Mesendoderm (in vitro differentiated cells): ENCODE data around the gene NXN.

Experiments
- DNase-seq: peaks from one replicate; pipeline ENCODE4 v3.0.0; 2013
- H2AK5ac ChIP-seq: 2 replicates; pipeline ENCODE4 v1.6.1; 2013; ENCODE audit warnings: low read length, inconsistent platforms
- H2BK120ac ChIP-seq: 2 replicates; pipeline ENCODE4 v1.6.1; 2013; ENCODE audit warnings: low read depth, mild to moderate bottlenecking, low read length, moderate library complexity, mixed read lengths
- H2BK15ac ChIP-seq: replicated peaks from 2 replicates; pipeline ENCODE4 v1.6.1; 2013; ENCODE audit warnings: low read depth, mild to moderate bottlenecking, moderate library complexity
- H2BK5ac ChIP-seq: 2 replicates; pipeline ENCODE4 v1.6.1; 2013; ENCODE audit warnings: low read length, inconsistent platforms
- H3K18ac ChIP-seq: 2 replicates; pipeline ENCODE4 v1.6.1; 2013; ENCODE audit warnings: mild to moderate bottlenecking, low read length, mixed read lengths
- H3K23ac ChIP-seq: one replicate; pipeline ENCODE4 v1.6.1; 2013; ENCODE audit warnings: low read length
- H3K27ac ChIP-seq: 2 replicates; pipeline ENCODE4 v1.5.1; 2013; ENCODE audit warnings: low read depth, mild to moderate bottlenecking, inconsistent platforms, low read length, moderate library complexity
- H3K27me3 ChIP-seq: 2 replicates; pipeline ENCODE4 v1.6.1; 2013; ENCODE audit warnings: low read length, control low read depth, mild to moderate bottlenecking, inconsistent platforms; ENCODE audit not compliant: insufficient read depth, poor library complexity
- H3K36me3 ChIP-seq: 2 replicates; pipeline ENCODE4 v1.6.1; 2013; ENCODE audit warnings: low read length, inconsistent platforms; ENCODE audit not compliant: control insufficient read depth, insufficient read depth
- H3K4ac ChIP-seq: one replicate; pipeline ENCODE4 v1.6.1; 2013; ENCODE audit warnings: low read depth, mild to moderate bottlenecking, low read length, moderate library complexity
- H3K4me1 ChIP-seq: 2 replicates; pipeline ENCODE4 v1.6.1; 2013; ENCODE audit warnings: low read depth, low read length, inconsistent platforms; ENCODE audit not compliant: control insufficient read depth
- H3K4me2 ChIP-seq: 2 replicates; pipeline ENCODE4 v1.6.1; 2013; ENCODE audit warnings: low read length
- H3K4me3 ChIP-seq: 2 replicates; pipeline ENCODE4 v1.5.1; 2013; ENCODE audit warnings: mild to moderate bottlenecking, low read length
- H3K56ac ChIP-seq: one replicate; pipeline ENCODE4 v1.6.1; 2013; ENCODE audit warnings: low read length
- H3K79me1 ChIP-seq: 2 replicates; pipeline ENCODE4 v1.6.1; 2013; ENCODE audit warnings: low read length, inconsistent platforms
- H3K79me2 ChIP-seq: 2 replicates; pipeline ENCODE4 v1.6.1; 2013; ENCODE audit warnings: mild to moderate bottlenecking, low read length; ENCODE audit not compliant: control insufficient read depth, insufficient read depth
- H3K9ac ChIP-seq: 2 replicates; pipeline ENCODE4 v1.6.1; 2013; ENCODE audit warnings: low read length, inconsistent platforms
- H4K5ac ChIP-seq: one replicate; pipeline ENCODE4 v1.6.1; 2013; ENCODE audit warnings: low read length
- H4K8ac ChIP-seq: one replicate; pipeline ENCODE4 v1.6.1; 2013; ENCODE audit warnings: low read depth, mild to moderate bottlenecking, control low read depth, low read length, moderate library complexity
- WGBS: extraction: QIAGEN DNeasy Blood & Tissue Kit; methylation state at CpG from one replicate; pipeline ENCODE4 v1.1.7; 2013; ENCODE audit warnings: low lambda C conversion rate, missing lambda C conversion rate; ENCODE audit not compliant: insufficient coverage; ENCODE audit errors: extremely low coverage; 5-methylcytosine and 5-hydroxymethylcytosine counted together

The NXN gene

DNA sequence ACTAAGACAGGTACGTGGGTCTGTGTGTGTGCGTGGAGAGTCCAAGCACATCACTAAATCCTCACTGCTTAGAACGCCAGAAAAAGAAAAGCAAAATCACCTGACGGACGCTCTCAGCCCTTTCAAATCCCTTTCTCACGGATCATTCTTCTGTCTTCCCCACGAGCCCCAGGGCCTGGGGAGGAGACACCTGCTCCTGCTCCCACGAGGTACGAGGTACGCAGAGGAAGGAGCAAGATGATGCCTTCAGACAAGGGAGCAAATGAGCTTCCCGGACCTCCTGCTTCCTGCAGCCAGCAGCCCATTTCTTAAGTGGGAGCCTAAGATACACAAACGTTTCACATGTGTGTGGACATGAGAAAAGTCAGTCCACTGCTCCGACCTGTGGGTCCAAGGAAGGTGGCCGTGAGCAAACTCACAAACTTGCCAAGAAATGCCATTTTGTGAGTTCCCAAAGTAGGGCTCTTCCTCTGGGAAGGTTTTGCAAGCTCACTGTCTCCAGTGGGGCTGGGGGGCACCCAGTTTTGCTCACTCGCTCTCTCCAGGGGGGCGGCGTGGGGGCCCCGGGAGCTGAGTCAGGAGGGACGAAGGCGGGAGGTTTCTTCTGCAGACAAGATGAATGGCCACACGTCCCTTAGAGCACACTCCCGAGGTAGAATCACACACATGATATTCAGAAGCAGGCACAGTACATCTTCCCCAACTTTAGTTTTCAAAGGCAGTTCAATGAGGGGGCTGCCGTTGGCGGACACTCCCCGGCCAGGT lies 129.3 kb downstream of the NXN start:
- peaks cover 54% of the 10 kb centered on the region for H3K79me2 ChIP-seq
- no peak overlapping the region for H2BK120ac ChIP-seq
- H3K79me1 ChIP-seq = peaks cover 44% of the 10 kb centered on the region
- no peak overlapping the region for H2AK5ac ChIP-seq
- H3K18ac ChIP-seq = no peak overlapping the region
- H3K4ac ChIP-seq = no peak overlapping the region
- no peak overlapping the region for H2BK15ac ChIP-seq
- no CpG with 5 or more reads among the region's 25 CpGs for WGBS
- H4K8ac ChIP-seq = no peak overlapping the region
- H3K4me1 ChIP-seq = peaks cover 15% of the 10 kb centered on the region
- H4K5ac ChIP-seq = no peak overlapping the region
- DNase-seq = no peak
- H3K4me3 ChIP-seq = no peak overlapping the region
- H3K23ac ChIP-seq = no peak overlapping the region
- no peak overlapping the region for H3K9ac ChIP-seq
- H2BK5ac ChIP-seq = no peak overlapping the region
- no peak overlapping the region for H3K56ac ChIP-seq
- no peak overlapping the region for H3K27ac ChIP-seq
- no peaks in the 10 kb centered on the region for H3K27me3 ChIP-seq
- H3K4me2 ChIP-seq = no peak overlapping the region
- H3K36me3 ChIP-seq = peaks cover 2% of the 10 kb centered on the region

DNA sequence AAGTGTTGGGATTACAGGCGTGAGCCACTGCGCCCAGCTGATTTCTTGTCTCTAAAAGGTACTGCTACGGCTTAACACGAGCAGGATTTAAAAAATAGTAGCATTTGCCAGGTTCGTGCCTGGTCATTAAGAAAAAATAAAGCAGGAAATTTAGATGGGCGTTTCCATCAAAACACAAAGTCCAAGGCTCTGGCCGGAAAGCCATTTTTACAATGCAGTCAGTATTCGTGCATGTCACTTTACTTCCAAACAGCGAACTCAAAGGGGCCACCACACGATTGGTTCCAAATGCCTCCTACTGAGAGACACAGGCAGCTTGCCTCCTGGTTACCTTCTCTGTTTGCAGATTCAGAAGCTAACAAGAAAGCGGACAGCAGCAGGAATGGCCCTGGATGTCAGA lies 131.2 kb downstream of the NXN start:
- no peak overlapping the region for H3K4me2 ChIP-seq
- H3K56ac ChIP-seq = peak overlapping the region; percentile 34
- no peak overlapping the region for H2BK15ac ChIP-seq
- no peak overlapping the region for H2AK5ac ChIP-seq
- peaks cover 2% of the 10 kb centered on the region for H3K36me3 ChIP-seq
- peaks cover 54% of the 10 kb centered on the region for H3K79me1 ChIP-seq
- H4K5ac ChIP-seq = no peak overlapping the region
- no peak overlapping the region for H3K27ac ChIP-seq
- no peak overlapping the region for H3K4me3 ChIP-seq
- H3K9ac ChIP-seq = peak overlapping the region; percentile 19
- no peak overlapping the region for H3K23ac ChIP-seq
- H3K27me3 ChIP-seq = no peaks in the 10 kb centered on the region
- no peak overlapping the region for H2BK120ac ChIP-seq
- DNase-seq = no peak
- no CpG with 5 or more reads among the region's 11 CpGs for WGBS
- H4K8ac ChIP-seq = no peak overlapping the region
- peak overlapping the region; percentile 35 for H2BK5ac ChIP-seq
- peaks cover 68% of the 10 kb centered on the region for H3K79me2 ChIP-seq
- H3K18ac ChIP-seq = no peak overlapping the region
- no peak overlapping the region for H3K4ac ChIP-seq
- peaks cover 15% of the 10 kb centered on the region for H3K4me1 ChIP-seq

DNA sequence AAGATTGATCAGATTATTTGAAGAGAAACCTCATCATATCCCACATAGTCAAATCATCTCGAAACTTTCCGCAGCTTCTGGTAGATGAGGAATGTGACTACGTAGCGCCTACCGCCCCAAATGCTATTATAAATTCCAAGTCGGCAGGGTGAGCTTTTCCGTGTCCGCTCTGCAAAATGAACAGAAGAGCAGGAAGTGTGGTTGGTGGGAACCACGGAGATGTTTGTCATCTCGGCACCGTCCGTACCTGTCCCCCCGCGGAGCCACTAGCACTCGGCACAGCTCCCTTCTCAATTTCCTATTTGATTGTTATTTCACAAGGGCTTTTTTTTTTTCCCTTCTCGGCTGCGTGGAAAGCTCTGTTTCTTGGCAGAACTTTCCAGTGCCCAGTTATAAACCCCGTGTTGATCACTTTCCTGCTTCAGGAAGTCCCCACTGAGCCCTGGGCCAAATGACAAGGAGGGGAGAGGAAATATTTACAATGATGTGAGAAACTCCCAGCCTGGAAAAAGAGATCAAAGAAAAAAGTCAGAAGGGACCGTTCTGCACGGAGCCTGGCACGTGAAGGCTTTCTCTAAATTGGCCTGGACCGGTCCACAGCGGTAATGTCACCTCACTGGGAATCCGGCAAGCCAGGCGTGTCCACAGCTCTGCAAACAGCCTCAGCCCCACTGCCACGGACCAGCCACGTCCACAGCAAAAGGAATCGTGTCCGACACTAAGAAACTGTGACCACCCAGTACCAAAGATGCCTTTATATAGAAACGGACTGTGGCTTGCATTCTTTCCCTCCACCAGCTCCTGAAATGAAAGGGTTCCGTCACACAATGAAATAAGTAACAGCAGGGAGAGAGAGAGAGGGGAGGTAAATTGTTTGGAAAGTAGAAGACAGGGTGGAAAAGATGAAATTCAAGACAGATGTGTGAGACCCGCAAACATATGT lies 132.4 kb downstream of the NXN start:
- Histone ChIP-seq H3K27me3 (no peaks in the 10 kb centered on the region), H3K4me1 (peaks cover 15% of the 10 kb centered on the region), H3K9ac (no peak overlapping the region), H2AK5ac (no peak overlapping the region), H3K4ac (no peak overlapping the region), H3K27ac (no peak overlapping the region), H3K56ac (peak overlapping the region; percentile 15), H3K79me2 (peaks cover 71% of the 10 kb centered on the region), H2BK5ac (no peak overlapping the region), H3K4me3 (no peak overlapping the region), H4K8ac (no peak overlapping the region), H3K4me2 (no peak overlapping the region), H3K18ac (no peak overlapping the region), H2BK120ac (no peak overlapping the region), H3K36me3 (peaks cover 2% of the 10 kb centered on the region), H3K79me1 (peaks cover 55% of the 10 kb centered on the region), H3K23ac (no peak overlapping the region), H2BK15ac (no peak overlapping the region), H4K5ac (no peak overlapping the region)
- no CpG with 5 or more reads among the region's 32 CpGs for WGBS
- no peak for DNase-seq

DNA sequence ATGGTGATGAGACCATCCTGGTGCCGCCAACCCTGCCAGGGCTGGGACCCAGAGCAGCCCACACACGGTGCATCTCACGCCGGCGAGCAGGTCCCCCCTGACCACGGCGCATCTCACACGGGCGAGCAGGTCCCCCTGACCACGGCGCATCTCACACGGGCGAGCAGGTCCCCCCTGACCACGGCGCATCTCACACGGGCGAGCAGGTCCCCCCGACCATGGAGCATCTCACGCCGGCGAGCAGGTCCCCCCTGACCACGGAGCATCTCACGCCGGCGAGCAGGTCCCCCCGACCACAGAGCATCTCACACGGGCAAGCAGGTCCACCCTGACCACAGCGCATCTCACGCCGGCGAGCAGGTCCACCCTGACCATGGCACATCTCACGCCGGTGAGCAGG lies 138.3 kb downstream of the NXN start:
- no CpG with 5 or more reads among the region's 33 CpGs for WGBS
- Histone ChIP-seq H3K18ac (no peak overlapping the region), H3K27ac (no peak overlapping the region), H2BK120ac (no peak overlapping the region), H4K8ac (no peak overlapping the region), H3K4me2 (no peak overlapping the region), H2AK5ac (no peak overlapping the region), H2BK5ac (no peak overlapping the region), H3K56ac (no peak overlapping the region), H3K4me3 (no peak overlapping the region), H3K36me3 (peaks cover 2% of the 10 kb centered on the region), H3K4me1 (no peaks in the 10 kb centered on the region), H2BK15ac (no peak overlapping the region), H3K79me2 (peaks cover 65% of the 10 kb centered on the region), H3K23ac (no peak overlapping the region), H4K5ac (no peak overlapping the region), H3K4ac (no peak overlapping the region), H3K79me1 (peaks cover 44% of the 10 kb centered on the region), H3K9ac (no peak overlapping the region), H3K27me3 (no peaks in the 10 kb centered on the region)
- no peak for DNase-seq

DNA sequence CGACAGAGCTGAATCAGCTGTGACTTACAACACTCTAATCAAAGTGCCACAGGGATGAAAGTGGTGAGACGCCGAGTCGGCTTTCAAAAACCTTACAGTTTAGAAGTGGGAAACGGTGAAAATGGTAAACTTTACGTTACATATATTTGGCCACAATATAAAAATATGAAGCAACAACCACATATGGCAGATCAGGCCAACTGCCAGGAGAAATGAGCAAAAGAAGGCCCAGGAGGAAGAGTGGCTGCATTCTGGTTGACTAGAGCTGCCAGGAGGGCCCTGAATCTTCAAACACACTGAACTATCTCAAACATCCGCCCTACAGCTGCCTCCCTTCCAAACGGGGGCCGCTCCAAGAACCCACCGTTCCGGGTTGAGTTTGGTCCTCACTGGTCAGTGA lies 141.1 kb downstream of the NXN start:
- Histone ChIP-seq H3K27me3 (no peaks in the 10 kb centered on the region), H3K4ac (no peak overlapping the region), H3K79me1 (peaks cover 34% of the 10 kb centered on the region), H3K9ac (no peak overlapping the region), H3K23ac (no peak overlapping the region), H3K4me1 (no peaks in the 10 kb centered on the region), H2BK120ac (no peak overlapping the region), H3K4me2 (no peak overlapping the region), H4K8ac (no peak overlapping the region), H4K5ac (no peak overlapping the region), H3K27ac (no peak overlapping the region), H3K36me3 (no peaks in the 10 kb centered on the region), H2AK5ac (no peak overlapping the region), H2BK5ac (no peak overlapping the region), H3K56ac (no peak overlapping the region), H3K4me3 (no peak overlapping the region), H3K18ac (no peak overlapping the region), H2BK15ac (no peak overlapping the region), H3K79me2 (peaks cover 61% of the 10 kb centered on the region)
- no CpG with 5 or more reads among the region's 11 CpGs for WGBS
- no peak for DNase-seq
